ENCODE measurements around the gene ARHGEF11.

Gene ARHGEF11

DNA sequence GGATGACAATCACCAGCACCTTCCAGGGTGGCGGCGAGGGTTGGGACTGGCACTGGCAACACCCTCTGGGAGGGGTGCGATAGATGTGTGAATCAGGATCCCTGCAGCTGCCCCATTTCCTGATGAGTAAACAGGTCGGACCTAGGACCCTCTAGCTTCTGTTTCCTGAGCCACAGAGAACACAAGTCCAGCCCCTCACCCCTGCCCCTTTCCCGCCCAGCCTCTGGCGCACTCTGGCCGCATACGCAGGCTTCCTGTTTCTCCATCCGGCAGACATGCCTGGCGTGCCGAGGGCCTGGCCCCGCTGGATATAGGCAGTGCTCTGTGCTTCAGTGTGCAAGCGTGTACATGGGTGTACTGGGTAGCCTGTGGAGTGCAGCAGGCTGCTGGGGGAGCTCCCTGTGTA is 147.4 kb downstream of the ARHGEF11 start:
- in situ Hi-C loops (cut with MboI; ENCODE audit: low sequenced_read_pairs): no loop called here

DNA sequence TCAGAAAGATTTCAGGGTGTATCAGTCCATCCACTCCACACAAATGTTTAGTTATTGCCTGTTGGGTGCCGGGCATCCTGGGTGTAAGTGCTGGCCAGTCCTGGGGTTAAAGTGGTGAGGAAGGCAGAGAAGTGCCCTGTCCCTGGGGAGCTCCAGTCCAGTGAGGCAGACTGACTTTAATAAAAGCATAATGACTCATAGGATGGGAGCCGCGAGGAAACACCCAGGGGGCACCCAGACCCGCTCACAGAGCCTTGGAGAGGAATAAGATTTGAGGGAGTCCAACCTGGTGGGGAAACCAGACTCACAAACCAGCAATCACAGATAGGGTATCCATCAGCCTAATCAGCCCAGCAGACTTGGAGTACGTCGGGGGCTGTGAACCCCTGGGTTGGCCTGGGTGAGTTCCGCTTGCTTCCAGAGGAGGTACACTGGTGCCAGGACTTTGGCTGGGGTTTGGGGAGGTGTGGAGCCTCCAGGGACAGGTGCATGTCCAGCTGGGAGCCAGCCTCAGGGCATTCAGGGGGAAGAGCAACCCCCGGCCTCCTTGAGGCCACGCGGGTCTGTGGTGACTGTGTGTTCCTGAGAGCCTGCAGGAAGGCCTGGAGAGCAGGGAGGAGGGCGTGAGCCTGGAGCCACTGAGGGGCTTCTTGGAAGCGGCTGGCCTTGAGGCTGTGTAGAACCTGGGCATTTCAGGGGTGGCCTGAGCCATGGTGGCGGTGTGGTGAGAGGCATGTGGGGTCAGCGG is 148.3 kb downstream of the ARHGEF11 start:
- in situ Hi-C loops (cut with MboI; ENCODE audit: low sequenced_read_pairs): no loop called here

DNA sequence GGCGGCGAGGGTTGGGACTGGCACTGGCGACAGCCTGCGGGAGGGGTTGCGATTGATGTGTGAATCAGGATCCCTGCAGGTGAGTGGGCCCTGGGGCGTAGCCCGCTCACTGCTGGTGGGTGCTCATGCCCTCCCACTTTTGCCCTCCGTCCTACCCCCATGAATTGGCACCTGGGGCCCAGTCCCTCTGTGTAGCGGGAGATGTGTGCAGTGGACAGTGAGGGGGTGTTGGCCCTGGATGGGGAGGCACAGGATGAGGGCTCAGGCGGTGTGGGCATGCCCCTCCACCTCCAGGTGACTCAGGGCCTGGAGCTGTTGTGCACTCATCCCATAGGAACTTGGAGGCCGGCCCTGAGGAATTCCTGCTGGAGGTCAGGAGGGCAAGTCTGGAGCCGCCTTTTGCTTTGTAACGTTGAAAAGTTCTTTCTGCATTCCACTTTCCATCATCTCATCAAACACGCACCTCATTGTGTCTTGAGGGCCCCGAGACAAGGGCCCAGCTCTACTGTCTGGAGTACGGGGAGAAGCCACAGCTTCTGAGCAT is 149.0 kb downstream of the ARHGEF11 start:
- in situ Hi-C loops (cut with MboI; ENCODE audit: low sequenced_read_pairs): no loop called here

DNA sequence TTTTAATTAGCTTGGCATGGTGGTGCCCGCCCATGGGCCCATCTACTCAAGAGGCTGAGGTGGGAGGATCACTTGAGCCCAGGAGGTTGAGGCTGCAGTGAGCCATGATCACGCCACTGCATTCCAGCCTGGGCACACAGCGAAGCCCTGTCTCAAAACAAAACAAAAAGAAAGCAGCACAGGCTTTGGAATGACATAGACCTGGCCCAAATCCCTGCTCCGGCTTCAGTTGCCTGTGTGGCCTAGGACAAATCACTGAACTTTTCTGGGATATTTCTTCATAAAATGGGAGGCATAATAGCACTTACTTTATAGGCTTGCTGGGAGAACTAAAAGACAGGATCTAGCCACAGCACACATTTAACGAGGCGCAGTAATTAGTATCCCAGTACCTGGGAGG is 149.6 kb downstream of the ARHGEF11 start:
- in situ Hi-C loops (cut with MboI; ENCODE audit: low sequenced_read_pairs): no loop called here

DNA sequence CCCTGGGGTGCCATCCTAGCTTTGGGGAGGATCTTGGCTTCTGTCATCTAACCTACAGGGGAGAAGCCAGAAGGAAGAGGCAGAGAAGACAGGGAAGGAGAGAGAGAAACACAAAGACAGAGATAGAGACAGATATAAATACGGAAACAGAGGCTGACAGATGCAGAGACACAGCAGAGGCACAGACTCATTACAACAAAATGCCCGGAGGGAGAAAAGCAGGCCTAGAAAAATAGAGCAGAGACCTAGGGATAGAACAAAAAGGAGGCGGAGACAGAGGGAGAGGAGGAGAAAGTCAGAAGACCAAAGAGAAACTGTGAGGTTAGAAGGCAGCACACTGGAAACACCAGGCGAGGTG is 150.1 kb downstream of the ARHGEF11 start:
- in situ Hi-C loops (cut with MboI; ENCODE audit: low sequenced_read_pairs): no loop called here

DNA sequence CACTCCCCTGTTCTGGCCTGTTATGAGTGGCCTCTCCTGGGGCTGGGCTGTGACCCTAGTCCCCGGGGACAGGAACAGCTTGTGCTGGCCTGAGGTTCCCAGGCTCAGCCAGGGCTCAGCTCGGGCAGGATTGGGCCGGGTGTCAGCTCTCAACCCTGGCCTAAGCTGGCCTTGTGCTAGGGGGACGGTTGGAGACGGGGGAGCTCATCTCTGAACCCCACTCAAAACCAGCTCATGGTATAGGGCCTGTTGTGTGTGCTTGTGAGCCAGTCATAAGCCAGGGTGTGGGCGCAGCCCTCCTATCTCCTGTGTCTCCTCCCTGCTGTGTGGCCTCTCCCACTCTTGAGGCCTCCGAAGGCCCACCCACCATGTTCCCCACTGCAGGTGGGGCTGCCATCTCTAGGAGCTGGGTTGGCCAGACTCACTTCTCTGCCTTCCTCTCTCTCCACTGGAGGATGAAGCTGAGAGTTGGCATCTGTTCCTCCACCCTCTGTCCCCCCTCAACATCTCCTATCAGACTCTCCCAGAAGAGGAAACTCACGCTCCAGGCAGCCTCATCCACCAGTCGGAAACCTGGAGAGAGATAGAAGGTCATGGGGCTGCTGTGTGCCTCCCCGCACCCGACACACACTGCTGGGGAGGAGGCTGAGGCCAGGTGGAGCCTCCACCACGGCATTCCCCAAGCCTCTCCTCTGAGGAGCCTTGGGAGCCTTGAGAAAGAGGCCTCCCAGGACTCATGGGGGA is 150.7 kb downstream of the ARHGEF11 start:
- in situ Hi-C loops (cut with MboI; ENCODE audit: low sequenced_read_pairs): no loop called here

DNA sequence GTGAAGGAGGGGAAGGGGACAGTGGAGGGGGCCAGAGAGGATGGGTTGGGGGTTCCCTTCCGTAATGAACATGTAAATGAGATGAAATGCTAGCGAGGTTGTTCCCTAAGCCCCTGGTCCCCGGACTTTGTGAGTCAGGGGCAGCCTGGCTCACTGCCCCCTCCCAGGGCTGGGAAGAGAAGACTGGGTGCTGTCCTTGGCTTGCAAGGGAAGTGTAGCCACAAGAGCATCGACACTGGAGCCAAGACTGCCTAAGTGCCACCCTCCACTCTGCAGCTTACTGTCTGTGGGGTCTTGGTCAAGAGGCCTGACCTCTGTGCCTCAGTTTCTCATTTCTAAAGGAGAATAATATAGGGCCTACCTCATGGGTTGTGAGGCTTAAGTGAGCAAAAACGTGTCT is 151.5 kb downstream of the ARHGEF11 start:
- in situ Hi-C loops (cut with MboI; ENCODE audit: low sequenced_read_pairs): no loop called here

DNA sequence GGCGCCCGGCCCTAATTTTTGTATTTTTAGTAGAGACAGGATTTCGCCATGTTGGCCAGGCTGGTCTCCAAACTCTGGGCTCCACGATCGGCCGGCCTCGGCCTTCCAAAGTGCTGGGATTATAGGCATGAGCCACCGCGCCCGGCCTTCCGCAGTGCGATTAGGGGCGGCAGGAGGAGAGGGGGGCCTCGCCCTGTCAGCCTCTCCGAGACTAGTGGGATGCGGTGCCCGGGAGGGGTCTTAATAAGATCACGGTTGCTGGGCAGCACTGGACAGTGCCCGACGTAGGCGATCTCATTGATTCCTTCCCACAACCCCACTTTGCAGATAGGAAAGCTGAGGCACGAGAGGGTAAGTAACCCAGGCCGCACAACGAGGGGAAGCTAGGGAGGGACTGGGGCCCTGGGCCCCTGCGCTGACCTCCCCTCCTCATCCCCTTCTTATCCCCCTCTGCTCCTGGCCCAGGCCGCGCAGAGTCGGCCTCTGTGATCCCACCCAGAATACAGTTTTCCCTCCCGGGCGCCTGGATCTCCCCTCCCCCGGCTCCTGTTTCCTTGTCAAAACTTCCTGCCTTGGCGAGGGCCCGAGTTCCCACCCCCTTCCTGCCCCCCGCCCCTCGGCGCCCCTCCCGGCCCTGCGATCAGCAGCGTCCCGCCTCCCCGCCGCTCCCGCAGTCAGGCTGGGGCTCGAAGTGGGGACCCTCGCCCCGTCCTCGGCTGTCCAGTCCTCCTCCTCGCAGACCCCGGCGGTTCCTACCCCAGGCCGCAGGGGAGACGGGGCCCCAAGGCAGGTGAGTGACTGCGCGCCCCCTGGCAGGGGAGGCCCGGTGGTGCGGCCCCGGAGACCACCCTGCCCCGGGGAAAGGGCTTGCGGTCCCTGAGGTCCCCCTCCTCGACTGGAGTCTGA is 152.2 kb downstream of the ARHGEF11 start, which contains the start of gene PEAR1:
PEAR1 (plus strand) TSS at position 671 of the 906 bp plus-strand sequence. CDS start 10,209 bp downstream, outside the sequence.
- in situ Hi-C loops (cut with MboI; ENCODE audit: low sequenced_read_pairs): no loop called here

DNA sequence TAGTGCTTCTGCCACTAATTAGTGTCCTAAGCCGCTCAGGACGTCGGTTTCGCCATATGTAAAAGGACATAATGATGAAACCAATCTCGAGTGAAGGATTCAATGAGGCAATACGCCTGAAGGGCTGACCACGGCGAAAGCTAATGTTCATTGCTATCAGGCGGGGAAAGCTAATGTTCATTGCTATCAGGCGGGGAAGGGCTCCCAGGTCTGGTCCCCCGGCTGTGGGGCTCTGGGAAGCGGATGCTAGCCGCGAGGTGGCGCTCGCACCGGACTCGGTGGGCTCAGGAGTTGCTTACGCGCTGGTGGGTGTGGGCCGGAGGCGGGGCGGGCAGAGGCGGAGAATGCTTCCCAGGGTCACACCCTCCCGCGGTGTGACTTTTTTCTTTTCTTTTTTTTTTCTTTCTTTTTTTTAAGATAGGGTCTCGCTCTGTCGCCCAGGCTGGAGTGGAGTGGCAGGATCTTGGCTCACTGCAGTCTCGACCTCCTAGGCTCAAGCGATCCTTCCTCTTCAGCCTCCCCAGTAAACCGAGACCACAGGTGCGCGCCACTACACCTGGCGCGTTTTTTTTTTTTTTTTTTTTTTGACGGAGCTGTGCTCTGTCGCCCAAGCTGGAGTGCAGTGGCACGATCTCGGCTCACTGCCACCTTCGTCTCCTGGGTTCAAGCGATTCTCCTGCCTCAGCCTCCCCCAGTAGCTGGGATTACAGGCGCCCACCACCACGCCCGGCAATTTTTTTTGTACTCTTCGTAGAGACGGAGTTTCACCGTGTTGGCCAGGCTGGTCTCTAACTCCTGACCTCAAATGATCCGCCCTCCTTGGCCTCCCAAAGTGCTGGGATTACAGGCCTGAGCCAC is 153.1 kb downstream of the ARHGEF11 start:
- in situ Hi-C loops (cut with MboI; ENCODE audit: low sequenced_read_pairs): no loop called here

DNA sequence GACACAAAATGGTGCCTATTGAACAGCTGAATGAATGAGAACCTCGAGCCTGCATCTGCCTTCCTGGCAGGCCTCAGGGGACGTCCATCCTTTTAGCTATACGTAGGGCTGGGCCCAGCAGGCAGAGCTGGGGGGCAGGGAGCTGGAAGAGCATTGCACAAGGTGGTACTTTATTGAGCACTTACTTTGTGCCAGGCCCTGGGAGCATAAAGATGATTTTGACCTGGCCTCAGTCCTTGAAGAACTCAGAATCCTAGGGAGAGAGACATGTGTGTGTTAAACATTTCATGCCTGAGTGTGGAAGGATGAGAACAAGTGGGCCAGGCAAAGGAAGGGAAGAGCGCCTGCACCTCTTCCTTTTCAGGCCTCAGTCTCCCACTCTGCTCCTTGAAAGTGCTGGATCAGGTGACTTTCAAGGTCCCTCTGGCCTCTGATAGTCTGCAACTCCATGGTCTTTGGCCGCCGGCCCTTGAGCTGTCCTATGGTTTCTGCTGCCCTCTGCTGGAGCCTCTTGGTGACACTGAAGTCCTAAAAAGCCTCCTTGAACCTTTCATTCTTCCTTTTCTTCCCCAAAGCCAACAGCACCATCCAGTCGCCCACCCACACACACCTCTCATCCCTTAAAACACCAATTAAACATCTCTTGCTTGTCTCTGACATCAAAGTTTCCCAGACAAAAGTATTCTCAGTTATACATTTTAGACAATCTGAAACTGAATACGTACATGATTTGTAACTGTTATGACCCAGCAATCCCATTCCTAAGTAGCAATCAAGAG is 155.6 kb downstream of the ARHGEF11 start:
- in situ Hi-C loops (cut with MboI; ENCODE audit: low sequenced_read_pairs): no loop called here

DNA sequence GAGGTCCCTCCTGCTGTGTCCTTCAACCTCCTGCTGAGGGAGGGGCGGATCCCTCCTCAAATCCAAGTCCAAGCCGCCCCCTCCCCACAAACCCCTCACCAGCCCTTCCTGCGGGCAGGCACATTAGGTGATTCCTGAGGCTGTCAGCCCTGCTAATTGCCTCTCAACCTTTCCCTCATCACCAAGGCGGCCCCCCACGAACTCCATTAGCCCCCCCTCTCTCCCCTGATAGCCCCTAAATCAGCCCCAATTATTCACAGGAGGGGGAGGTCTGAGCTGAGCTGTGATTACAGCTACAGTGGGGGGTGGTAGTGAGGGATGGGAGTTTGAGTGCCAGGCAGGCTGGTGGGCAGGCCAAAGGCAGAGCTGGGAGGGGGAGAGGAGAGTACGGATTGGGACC is 157.8 kb downstream of the ARHGEF11 start:
- in situ Hi-C loops (cut with MboI; ENCODE audit: low sequenced_read_pairs): no loop called here

DNA sequence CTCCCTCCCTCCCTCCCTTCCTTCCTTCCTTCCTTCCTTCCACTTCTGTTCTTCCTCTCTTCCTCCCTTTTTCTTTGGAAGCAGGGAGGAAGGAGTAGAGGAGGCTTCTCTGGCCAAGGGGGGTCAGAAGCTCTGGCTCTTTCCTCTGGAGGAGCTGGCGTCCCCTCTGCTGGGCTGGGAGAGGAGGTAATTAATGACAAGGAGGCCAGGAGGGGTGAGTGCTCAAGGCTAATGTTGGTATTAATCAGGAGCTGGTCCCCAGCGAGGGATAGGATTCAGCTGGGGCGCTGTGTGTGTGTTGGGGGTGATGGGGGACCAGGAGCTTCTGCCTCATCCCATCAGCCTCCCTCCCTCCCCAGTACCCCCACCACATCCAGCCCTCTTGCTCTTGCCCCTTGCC is 158.2 kb downstream of the ARHGEF11 start:
- in situ Hi-C loops (cut with MboI; ENCODE audit: low sequenced_read_pairs): no loop called here

DNA sequence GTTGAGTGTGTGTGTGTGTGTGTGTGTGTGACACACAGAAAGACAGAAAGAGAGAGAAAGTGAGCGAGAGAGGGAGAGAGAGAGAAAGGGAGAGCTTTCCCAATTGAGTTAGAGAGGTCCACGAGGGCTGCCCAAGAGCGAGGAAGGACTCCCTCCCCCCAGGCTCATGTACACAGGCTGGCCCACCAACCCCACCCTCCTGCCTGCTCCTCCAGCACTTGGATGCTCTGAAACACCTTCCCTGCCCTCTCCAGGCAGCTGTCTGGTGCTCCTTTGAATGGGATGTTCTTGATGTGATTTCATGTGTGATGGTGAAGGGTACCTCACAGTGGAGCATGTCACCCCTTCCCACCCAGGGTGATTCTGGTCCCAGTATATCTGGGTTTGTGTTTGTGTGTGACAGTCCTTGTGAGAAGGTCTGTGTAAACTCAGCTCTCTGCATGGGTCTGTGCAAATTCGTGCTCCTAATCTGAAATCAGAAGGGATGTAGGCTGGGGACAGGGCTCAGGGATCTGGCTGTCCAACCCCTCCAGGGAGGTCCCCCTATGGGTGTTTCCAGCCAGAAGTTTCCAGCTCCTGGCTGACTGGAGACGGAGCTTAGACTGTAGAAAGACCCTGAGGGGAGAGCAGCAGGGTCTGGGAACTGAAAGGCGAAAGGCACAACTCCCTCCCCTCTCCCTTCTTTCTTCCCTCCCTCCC is 158.8 kb downstream of the ARHGEF11 start:
- in situ Hi-C loops (cut with MboI; ENCODE audit: low sequenced_read_pairs): no loop called here

DNA sequence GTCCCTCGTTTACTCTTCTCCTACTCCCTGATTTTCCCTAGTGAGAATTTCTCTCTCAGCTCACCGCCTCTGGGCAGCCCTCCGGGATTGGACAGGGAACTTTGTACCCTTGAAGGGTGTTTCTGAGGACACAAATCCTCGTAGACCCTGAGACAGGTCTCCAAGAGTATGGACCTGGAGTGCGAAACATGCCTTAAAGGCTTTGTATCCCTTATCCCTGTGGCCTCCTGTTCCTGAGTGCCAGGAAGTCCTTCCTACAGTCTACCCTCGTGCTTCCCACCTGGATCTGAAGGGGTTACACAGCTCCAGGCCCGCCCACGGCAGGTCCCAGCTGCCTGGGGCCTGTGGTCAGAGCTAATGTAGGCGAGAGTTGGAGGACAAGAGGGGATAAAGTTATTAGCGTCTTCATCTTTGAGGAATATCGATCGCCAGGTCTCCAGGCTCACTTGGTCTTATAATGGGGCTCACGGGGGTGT is 159.6 kb downstream of the ARHGEF11 start:
- in situ Hi-C loops (cut with MboI; ENCODE audit: low sequenced_read_pairs): no loop called here

DNA sequence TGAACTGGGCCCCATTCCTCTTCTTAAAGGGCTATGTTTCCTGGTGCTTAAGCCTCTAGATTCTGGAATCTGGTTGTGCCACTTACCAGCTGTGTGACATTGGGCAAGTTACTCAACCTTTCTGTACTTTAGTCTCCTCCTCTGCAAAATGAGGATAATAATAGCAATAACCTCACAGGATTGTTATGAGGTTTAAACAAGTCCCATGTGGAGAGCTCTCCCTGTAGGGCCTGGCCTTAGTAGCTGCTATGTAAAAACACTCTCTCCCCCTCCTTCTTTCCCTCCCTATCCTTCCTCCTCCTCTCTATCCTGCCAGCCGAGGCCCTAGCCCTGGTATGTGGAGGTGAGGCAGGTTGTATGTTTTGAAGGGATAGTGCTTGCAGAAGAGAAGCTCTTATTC is 160.2 kb downstream of the ARHGEF11 start:
- in situ Hi-C loops (cut with MboI; ENCODE audit: low sequenced_read_pairs): no loop called here
